Progenitor cell of endocrine pancreas (in vitro differentiated cells): Measurements from ENCODE around the gene PAX7. TPM values are rescaled to one million over a fixed set of nuclear protein-coding genes. Genes with fewer than 3 reads are reported as not detected.

ENCODE experiments used
- DNase-seq: peaks from one replicate; pipeline ENCODE4 v3.0.0; 2021; ENCODE audit warnings: low spot score; ENCODE audit not compliant: unreplicated experiment
- H3K27ac Mint-ChIP-seq: 2 replicates; pipeline ENCODE4 v1.8.0; 2021; ENCODE audit warnings: mild to moderate bottlenecking, moderate library complexity, mixed read lengths
- H3K27me3 Mint-ChIP-seq: 2 replicates; pipeline ENCODE4 v1.8.0; 2021; ENCODE audit warnings: mixed read lengths
- H3K36me3 Mint-ChIP-seq: 2 replicates; pipeline ENCODE4 v1.8.0; 2022; ENCODE audit warnings: mixed read lengths; ENCODE audit not compliant: insufficient read depth
- H3K4me1 Mint-ChIP-seq: 2 replicates; pipeline ENCODE4 v1.8.0; 2021; ENCODE audit warnings: low read depth, mixed read lengths
- H3K4me3 Mint-ChIP-seq: 2 replicates; pipeline ENCODE4 v1.8.0; 2021; ENCODE audit warnings: low read depth, mild to moderate bottlenecking, moderate library complexity, mixed read lengths
- H3K9me3 Mint-ChIP-seq: 2 replicates; pipeline ENCODE4 v1.8.0; 2021; ENCODE audit warnings: low read depth, mixed read lengths
- CTCF ChIP-seq: fragments of 200-600 bp; sonication (generic); IDR thresholded peaks from one replicate; pipeline ENCODE4 v1.5.0; 2021; ENCODE audit warnings: antibody characterized with exemption, mild to moderate bottlenecking; ENCODE audit not compliant: unreplicated experiment
- total RNA-seq: library from RNA; stranded (reverse); gene quantifications from 2 replicates; pipeline ENCODE4 v1.2.1, GENCODE V29; 2021

The PAX7 gene
- total RNA-seq, 1 donor from 2014 or later, result not detected

GRCh38 chr1:18588093-18588492 lies 42.6 kb upstream of the PAX7 start:
- Mint-ChIP-seq H3K9me3 (no peaks in the 10 kb centered on the region), H3K27me3 (peaks cover 60% of the 10 kb centered on the region), H3K4me3 (no peak overlapping the region), H3K27ac (no peak overlapping the region), H3K4me1 (no peaks in the 10 kb centered on the region), H3K36me3 (no peaks in the 10 kb centered on the region)
- no peak for DNase-seq
- no peak for TF ChIP-seq CTCF

- Mint-ChIP-seq H3K27ac (no peak overlapping the region), H3K4me3 (no peak overlapping the region), H3K36me3 (no peaks in the 10 kb centered on the region), H3K9me3 (no peaks in the 10 kb centered on the region), H3K4me1 (no peaks in the 10 kb centered on the region), H3K27me3 (peaks cover 57% of the 10 kb centered on the region)
- no peak for DNase-seq
- no peak for TF ChIP-seq CTCF
Measured at GRCh38 chr1:18592368-18592767, 38.3 kb upstream of the PAX7 start.

GRCh38 chr1:18597160-18598042 lies 33.2 kb upstream of the PAX7 start:
- peak; percentile 97 for TF ChIP-seq CTCF
- Mint-ChIP-seq H3K9me3 (no peaks in the 10 kb centered on the region), H3K4me1 (no peaks in the 10 kb centered on the region), H3K27me3 (peaks cover 76% of the 10 kb centered on the region), H3K27ac (no peak overlapping the region), H3K36me3 (no peaks in the 10 kb centered on the region), H3K4me3 (no peak overlapping the region)
- DNase-seq, result peak; percentile 68

- Mint-ChIP-seq H3K36me3 (no peaks in the 10 kb centered on the region), H3K4me3 (no peak overlapping the region), H3K27ac (no peak overlapping the region), H3K27me3 (peaks cover 74% of the 10 kb centered on the region), H3K4me1 (no peaks in the 10 kb centered on the region), H3K9me3 (no peaks in the 10 kb centered on the region)
- TF ChIP-seq CTCF, result no peak
- no peak for DNase-seq
Measured at GRCh38 chr1:18599086-18599485, 31.6 kb upstream of the PAX7 start.

- no peaks in the 10 kb centered on the region for H3K36me3 Mint-ChIP-seq
- peaks cover 72% of the 10 kb centered on the region for H3K27me3 Mint-ChIP-seq
- no peaks in the 10 kb centered on the region for H3K9me3 Mint-ChIP-seq
- no peak for DNase-seq
- no peak overlapping the region for H3K27ac Mint-ChIP-seq
- no peaks in the 10 kb centered on the region for H3K4me1 Mint-ChIP-seq
- no peak overlapping the region for H3K4me3 Mint-ChIP-seq
- peak; percentile 31 for TF ChIP-seq CTCF
Measured at GRCh38 chr1:18599704-18600103, 30.9 kb upstream of the PAX7 start.
